PC-9 (cell line): ENCODE data around the gene RIN1. TPM values are rescaled to one million over a fixed set of nuclear protein-coding genes. Genes with fewer than 3 reads are reported as not detected.

Experiments
- BruUV-seq: library from RNA; stranded (reverse); fragments of 400-500 nt; replicated peaks from 2 replicates; lab custom pipeline; 2021; lab: Mats Ljungman, UMichigan
- CTCF ChIA-PET: fragments of 300-600 bp; sonication (Branson Sonifier 250); formaldehyde crosslinking; loops from one replicate; lab custom pipeline; 2022; ENCODE audit warnings: antibody characterized with exemption; lab: Charles Lee
- POLR2A ChIA-PET: fragments of 300-600 bp; sonication (Branson Sonifier 250); formaldehyde crosslinking; loops from one replicate; lab custom pipeline; 2022; ENCODE audit warnings: antibody characterized with exemption; ENCODE audit not compliant: unreplicated experiment; lab: Charles Lee
- DNase-seq, 2 experiments: peaks; one replicate each; pipeline versions ENCODE4 v3.0.0 to v3.0.0-alpha.2; 2015 to 2022; ENCODE audit warnings: mixed read lengths in 1 of 2
- H2AFZ ChIP-seq: fragments of 200-600 bp; sonication (generic); 2 replicates; pipeline ENCODE4 v1.8.1; 2017; ENCODE audit warnings: antibody characterized with exemption
- H3F3A ChIP-seq: fragments of 200-600 bp; sonication (generic); 2 replicates; pipeline ENCODE4 v1.8.1; 2017; ENCODE audit warnings: antibody characterized with exemption, mild to moderate bottlenecking, low read depth; ENCODE audit not compliant: insufficient read depth
- H3K27ac ChIP-seq: fragments of 200-600 bp; sonication (generic); 2 replicates; pipeline ENCODE4 v1.6.1; 2016; ENCODE audit warnings: mixed run types
- H3K27me3 ChIP-seq: fragments of 200-600 bp; sonication (generic); 2 replicates; pipeline ENCODE4 v1.6.1; 2016; ENCODE audit warnings: low read depth, mixed run types; ENCODE audit not compliant: insufficient read depth
- H3K36me3 ChIP-seq: fragments of 200-600 bp; sonication (generic); 2 replicates; pipeline ENCODE4 v1.6.1; 2016; ENCODE audit warnings: low read depth, mixed run types
- H3K4me1 ChIP-seq: fragments of 200-600 bp; sonication (generic); replicated peaks from 2 replicates; pipeline ENCODE4 v1.6.1; 2016; ENCODE audit warnings: mixed run types; ENCODE audit not compliant: insufficient read depth
- H3K4me2 ChIP-seq: fragments of 200-600 bp; sonication (generic); 2 replicates; pipeline ENCODE4 v1.6.1; 2017; ENCODE audit warnings: mixed run types
- H3K4me3 ChIP-seq: fragments of 200-600 bp; sonication (generic); 2 replicates; pipeline ENCODE4 v1.6.1; 2016; ENCODE audit warnings: mixed run types
- H3K79me2 ChIP-seq: fragments of 200-600 bp; sonication (generic); 2 replicates; pipeline ENCODE4 v1.6.1; 2017; ENCODE audit warnings: low read depth, mixed run types
- H3K9me2 ChIP-seq: fragments of 200-600 bp; sonication (generic); 2 replicates; pipeline ENCODE4 v1.8.1; 2017; ENCODE audit warnings: mild to moderate bottlenecking; ENCODE audit not compliant: insufficient read depth
- H3K9me3 ChIP-seq: fragments of 200-600 bp; sonication (generic); 2 replicates; pipeline ENCODE4 v1.8.1; 2016; ENCODE audit warnings: low read depth; ENCODE audit not compliant: insufficient read depth
- H4K20me1 ChIP-seq: fragments of 200-600 bp; sonication (generic); 2 replicates; pipeline ENCODE4 v1.8.1; 2017; ENCODE audit not compliant: insufficient read depth
- EZH2 ChIP-seq: fragments of 200-600 bp; sonication (generic); IDR thresholded peaks from 2 replicates; pipeline ENCODE4 v1.8.0; 2017; ENCODE audit warnings: antibody characterized with exemption, low read depth
- intact Hi-C: fragments of 100-400 bp; cut with micrococcal nuclease; formaldehyde crosslinking; loops from one replicate; pipeline ENCODE4 v1.10.0; 2022; ENCODE audit not compliant: unreplicated experiment
- total RNA-seq: library from RNA; stranded (reverse); gene quantifications from 2 replicates; pipeline ENCODE4 v1.2.3, GENCODE V29; 2021
- TF ChIP-seq, protein P1 (sequence below): fragments of 200-600 bp; sonication (generic); conservative IDR thresholded peaks from 2 replicates; pipeline ENCODE4 v1.6.1; 2017; ENCODE audit warnings: mixed run types, antibody characterized with exemption, mild to moderate bottlenecking, moderate library complexity

RIN1 gene
- total RNA-seq, 1 experiment from 2014 or later, result 15.5 TPM

DNA sequence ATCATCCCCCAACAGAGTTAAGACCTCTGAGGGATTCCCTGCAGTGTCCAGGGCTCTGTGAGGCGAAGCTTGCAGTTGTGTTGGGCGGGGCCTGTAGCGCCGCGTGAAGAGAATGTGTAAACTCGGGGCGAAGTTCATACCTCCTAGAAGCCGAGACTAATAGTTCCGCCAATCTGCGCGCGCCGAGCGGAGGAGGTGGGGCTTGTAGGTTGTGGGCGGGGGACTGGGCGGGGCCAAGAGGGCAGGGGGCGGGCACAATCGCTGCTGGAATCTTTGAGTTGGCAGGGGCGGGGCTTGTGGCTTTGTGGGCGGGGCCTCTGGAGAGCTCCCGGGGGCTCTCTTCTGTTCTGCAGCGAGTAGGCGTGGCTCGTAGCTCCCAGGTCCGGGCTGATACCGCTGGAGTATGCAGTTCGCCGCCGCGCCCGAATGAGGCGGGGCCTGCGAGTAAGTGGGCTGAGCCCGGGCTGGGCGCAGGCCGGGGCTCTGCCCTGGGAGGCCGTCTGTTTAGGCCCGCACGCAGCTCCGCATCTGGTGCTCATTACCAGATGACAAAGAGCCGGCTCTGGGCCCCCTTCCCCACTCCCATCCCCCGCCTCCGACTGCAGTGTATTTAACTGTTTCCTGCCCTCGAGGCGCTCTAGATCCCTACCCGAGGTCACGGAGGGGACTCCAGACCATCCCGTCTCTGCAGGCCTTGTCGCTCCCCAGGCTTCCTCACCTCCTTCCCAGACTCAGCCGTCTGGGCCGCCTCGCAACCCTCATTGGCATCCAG is 23.5 kb downstream of the RIN1 start:
- intact Hi-C loops, result loop anchor here (1.0 to 5.0 kb wide), 4 partner anchors 16 to 77 kb away; partner anchors contain the start of genes RIN1 and SLC29A2
- peak; percentile 93 to 99 for DNase-seq
- Histone ChIP-seq H3K79me2 (no peaks in the 10 kb centered on the region), H3K27ac (peak overlapping the region; percentile 45; the same call in 1 of the 2 replicates), H3K4me3 (peak overlapping the region; percentile 66), H3F3A (peaks cover 10% of the 10 kb centered on the region; the same call in 1 of the 2 replicates), H3K9me2 (no peaks in the 10 kb centered on the region), H4K20me1 (no peaks in the 10 kb centered on the region), H3K9me3 (no peaks in the 10 kb centered on the region), H3K27me3 (peaks cover 12% of the 10 kb centered on the region), H2AFZ (peak overlapping the region; percentile 92), H3K4me2 (peak overlapping the region; percentile 75), H3K36me3 (no peaks in the 10 kb centered on the region), H3K4me1 (peaks cover 6% of the 10 kb centered on the region)
- BruUV-seq, result no TSS peak
- no peak for TF ChIP-seq EZH2
- TF ChIP-seq, protein P1, sequence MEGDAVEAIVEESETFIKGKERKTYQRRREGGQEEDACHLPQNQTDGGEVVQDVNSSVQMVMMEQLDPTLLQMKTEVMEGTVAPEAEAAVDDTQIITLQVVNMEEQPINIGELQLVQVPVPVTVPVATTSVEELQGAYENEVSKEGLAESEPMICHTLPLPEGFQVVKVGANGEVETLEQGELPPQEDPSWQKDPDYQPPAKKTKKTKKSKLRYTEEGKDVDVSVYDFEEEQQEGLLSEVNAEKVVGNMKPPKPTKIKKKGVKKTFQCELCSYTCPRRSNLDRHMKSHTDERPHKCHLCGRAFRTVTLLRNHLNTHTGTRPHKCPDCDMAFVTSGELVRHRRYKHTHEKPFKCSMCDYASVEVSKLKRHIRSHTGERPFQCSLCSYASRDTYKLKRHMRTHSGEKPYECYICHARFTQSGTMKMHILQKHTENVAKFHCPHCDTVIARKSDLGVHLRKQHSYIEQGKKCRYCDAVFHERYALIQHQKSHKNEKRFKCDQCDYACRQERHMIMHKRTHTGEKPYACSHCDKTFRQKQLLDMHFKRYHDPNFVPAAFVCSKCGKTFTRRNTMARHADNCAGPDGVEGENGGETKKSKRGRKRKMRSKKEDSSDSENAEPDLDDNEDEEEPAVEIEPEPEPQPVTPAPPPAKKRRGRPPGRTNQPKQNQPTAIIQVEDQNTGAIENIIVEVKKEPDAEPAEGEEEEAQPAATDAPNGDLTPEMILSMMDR, result no peak
- ChIA-PET CTCF (interaction anchor here (0.5 to 2.9 kb wide), 18 partner anchors 14 to 1190 kb away, joined by 3 to 30 read pairs (median 4); partner anchors contain the start of genes BRMS1, MRPL11, RBM4B and RIN1), POLR2A (interaction anchor here (0.5 to 1.6 kb wide), 21 partner anchors 15 to 1093 kb away, joined by 3 to 46 read pairs (median 5); partner anchors contain the start of genes PACS1, RAB1B, RBM4B and RIN1)

DNA sequence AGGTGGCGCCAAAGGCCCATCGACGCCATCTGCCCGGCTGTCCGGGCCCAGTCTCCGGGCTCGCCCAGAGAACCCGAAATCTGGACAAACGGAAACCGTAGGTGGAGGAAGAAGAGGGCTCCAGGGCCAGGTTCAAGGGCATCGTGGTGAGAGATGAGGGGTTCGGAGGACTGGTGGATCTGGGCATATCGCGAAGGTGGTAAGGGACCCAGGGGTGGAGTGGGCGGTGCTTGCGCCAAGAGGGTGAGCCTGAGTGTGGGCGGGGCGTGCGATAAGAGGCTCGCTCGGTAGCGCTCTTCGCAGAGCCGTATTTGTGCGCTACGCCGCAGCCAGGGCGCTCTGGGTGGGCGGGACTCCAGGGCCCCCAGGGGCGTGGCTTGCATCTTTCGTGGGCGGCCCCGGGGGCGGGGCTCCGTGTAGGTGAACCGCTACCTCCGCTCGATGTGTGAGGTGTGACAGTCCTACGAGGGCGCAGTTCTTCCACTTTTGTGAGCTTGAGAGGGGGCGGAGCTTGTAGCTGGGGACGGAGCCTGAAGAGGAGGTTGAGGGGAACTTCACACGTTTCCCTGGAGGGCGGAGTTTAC is 24.2 kb downstream of the RIN1 start:
- DNase-seq, result peak; percentile 88 to 89
- POLR2A ChIA-PET, result interaction anchor here (0.5 to 1.6 kb wide), 14 partner anchors 12 to 783 kb away, joined by 3 to 46 read pairs (median 6); partner anchors contain the start of genes PACS1, RBM4B, RIN1 and SLC29A2
- Histone ChIP-seq H3F3A (peaks cover 10% of the 10 kb centered on the region; the same call in 1 of the 2 replicates), H3K27me3 (peaks cover 18% of the 10 kb centered on the region), H3K4me3 (peak overlapping the region; percentile 66), H3K79me2 (no peaks in the 10 kb centered on the region), H3K27ac (peak overlapping the region; percentile 45; the same call in 1 of the 2 replicates), H3K9me3 (no peaks in the 10 kb centered on the region), H3K4me1 (peaks cover 6% of the 10 kb centered on the region), H3K4me2 (peak overlapping the region; percentile 75), H4K20me1 (no peaks in the 10 kb centered on the region), H3K9me2 (no peaks in the 10 kb centered on the region), H2AFZ (peak overlapping the region; percentile 92), H3K36me3 (no peaks in the 10 kb centered on the region)
- CTCF ChIA-PET, result interaction anchor here (0.5 to 2.9 kb wide), 19 partner anchors 15 to 1189 kb away, joined by 3 to 30 read pairs (median 4); partner anchors contain the start of genes BRMS1, MRPL11, RBM4B and RIN1
- intact Hi-C loops, result loop anchor here (1.0 to 5.0 kb wide), 5 partner anchors 16 to 119 kb away; partner anchors contain the start of genes RIN1 and SLC29A2
- no TSS peak for BruUV-seq
- TF ChIP-seq, protein P1, result peak; percentile 95
- no peak for TF ChIP-seq EZH2
